SK-N-SH (cell line): Measurements from ENCODE around the gene FFAR2. TPM values are rescaled to one million over a fixed set of nuclear protein-coding genes. Genes with fewer than 3 reads are reported as not detected.
A peak's percentile ranks its signal among the peaks of the same experiment; 100 is the strongest.

Experiments
- CTCF ChIA-PET: fragments of 300-600, 350-600 bp; formaldehyde crosslinking; extraction: SDS; loops from one replicate; lab custom pipeline; 2021; lab: Yijun Ruan, JAX
- POLR2A ChIA-PET: fragments of 350-600 bp; sonication (Branson Sonifier 250); formaldehyde crosslinking; extraction: SDS; loops from one replicate; lab custom pipeline; 2020; ENCODE audit warnings: antibody characterized with exemption, inconsistent platforms; lab: Yijun Ruan, JAX
- DNase-seq: peaks from one replicate; pipeline ENCODE4 v3.0.0; 2012
- H2AFZ ChIP-seq: fragments of 200-600 bp; sonication (generic); 2 replicates; pipeline ENCODE4 v1.8.1; 2016; ENCODE audit warnings: antibody characterized with exemption, mild to moderate bottlenecking, low read depth
- H3F3A ChIP-seq: fragments of 200-600 bp; sonication (generic); replicated peaks from 2 replicates; pipeline ENCODE3; 2016; ENCODE audit warnings: antibody characterized with exemption, mild to moderate bottlenecking; ENCODE audit not compliant: insufficient read depth
- H3K27ac ChIP-seq, 2 experiments: fragments of 200-500 bp in 1 of 2; fragments of 200-600 bp in 1 of 2; sonication (Bioruptor generic) in 1 of 2; sonication (generic), shearing (Covaris generic) in 1 of 2; 2 replicates each; pipeline versions ENCODE4 v1.5.1 to v1.6.1; 2014 to 2016; ENCODE audit warnings: low read depth in 2 of 2, inconsistent platforms in 1 of 2, low read length in 1 of 2, mild to moderate bottlenecking in 1 of 2, mixed read lengths in 1 of 2
- H3K27me3 ChIP-seq: fragments of 200-600 bp; sonication (generic), shearing (Covaris generic); 2 replicates; pipeline ENCODE4 v1.6.1; 2016; ENCODE audit warnings: mixed run types; ENCODE audit not compliant: insufficient read depth
- H3K36me3 ChIP-seq, 2 experiments: fragments of 200-500 bp in 1 of 2; fragments of 200-600 bp in 1 of 2; sonication (Bioruptor generic) in 1 of 2; sonication (generic) in 1 of 2; replicated peaks in 1 of 2; 2 replicates each; pipeline versions ENCODE3 to v1.5.1; 2014 to 2016; ENCODE audit warnings: low read length in 1 of 2, mild to moderate bottlenecking in 1 of 2; ENCODE audit not compliant: insufficient read depth in 2 of 2, control insufficient read depth in 1 of 2
- H3K4me1 ChIP-seq, 2 experiments: fragments of 200-500 bp in 1 of 2; fragments of 200-600 bp in 1 of 2; sonication (Bioruptor generic) in 1 of 2; sonication (generic), shearing (Covaris generic) in 1 of 2; 2 replicates each; pipeline versions ENCODE4 v1.5.1 to v1.6.1; 2014 to 2016; ENCODE audit warnings: low read depth in 1 of 2, low read length in 1 of 2, mixed run types in 1 of 2; ENCODE audit not compliant: insufficient read depth in 2 of 2, control insufficient read depth in 1 of 2
- H3K4me2 ChIP-seq: fragments of 200-600 bp; sonication (generic), shearing (Covaris generic); 2 replicates; pipeline ENCODE4 v1.6.1; 2017; ENCODE audit warnings: mixed run types
- H3K4me3 ChIP-seq, 2 experiments: fragments of 200-500 bp in 1 of 2; fragments of 200-600 bp in 1 of 2; sonication (Bioruptor generic) in 1 of 2; sonication (generic), shearing (Covaris generic) in 1 of 2; 2 replicates each; pipeline versions ENCODE4 v1.5.1 to v1.8.1; 2014 to 2016; ENCODE audit warnings: low read depth in 2 of 2, inconsistent platforms in 1 of 2, low read length in 1 of 2, mild to moderate bottlenecking in 1 of 2, mixed read lengths in 1 of 2, moderate library complexity in 1 of 2
- H3K79me2 ChIP-seq: fragments of 200-600 bp; sonication (generic); 2 replicates; pipeline ENCODE4 v1.8.1; 2017; ENCODE audit warnings: mild to moderate bottlenecking; ENCODE audit not compliant: insufficient read depth
- H3K9ac ChIP-seq: fragments of 200-600 bp; sonication (generic); 2 replicates; pipeline ENCODE4 v1.6.1; 2017; ENCODE audit warnings: mixed run types
- H3K9me2 ChIP-seq: fragments of 200-600 bp; sonication (generic); 2 replicates; pipeline ENCODE4 v1.6.1; 2017; ENCODE audit warnings: mixed run types
- H3K9me3 ChIP-seq: fragments of 200-600 bp; sonication (generic); 2 replicates; pipeline ENCODE4 v1.6.1; 2017; ENCODE audit warnings: mixed run types, mild to moderate bottlenecking, moderate library complexity
- H4K20me1 ChIP-seq: fragments of 200-600 bp; sonication (generic); 2 replicates; pipeline ENCODE4 v1.6.1; 2017; ENCODE audit warnings: mild to moderate bottlenecking, mixed run types; ENCODE audit not compliant: insufficient read depth
- CHD2 ChIP-seq: fragments of 150-350 bp; IDR thresholded peaks from 2 replicates; pipeline ENCODE4 v1.6.1; 2018; ENCODE audit warnings: low read length; ENCODE audit not compliant: partially characterized antibody
- EP300 ChIP-seq, 2 experiments: IDR thresholded peaks; 2 replicates each; pipeline versions ENCODE4 v1.4.0 to v1.6.1; 2012; ENCODE audit warnings: borderline replicate concordance in 1 of 2, low read depth in 1 of 2, low read length in 1 of 2
- FOSL2 ChIP-seq: IDR thresholded peaks from 2 replicates; pipeline ENCODE4 v1.4.0; 2012; ENCODE audit warnings: low read depth, mild to moderate bottlenecking, moderate library complexity, borderline replicate concordance
- FOXM1 ChIP-seq: IDR thresholded peaks from 2 replicates; pipeline ENCODE4 v1.4.0; 2012; ENCODE audit warnings: low read depth, mild to moderate bottlenecking
- MAX ChIP-seq: IDR thresholded peaks from 2 replicates; pipeline ENCODE4 v1.4.0; 2012; ENCODE audit warnings: low read depth
- MEF2A ChIP-seq: IDR thresholded peaks from 2 replicates; pipeline ENCODE4 v1.4.0; 2012; ENCODE audit warnings: low read depth, borderline replicate concordance
- NRF1 ChIP-seq: IDR thresholded peaks from 2 replicates; pipeline ENCODE4 v1.6.1; 2012; ENCODE audit warnings: low read depth, mild to moderate bottlenecking, low read length
- PBX3 ChIP-seq: IDR thresholded peaks from 2 replicates; pipeline ENCODE4; 2012
- RFX5 ChIP-seq: IDR thresholded peaks from 2 replicates; pipeline ENCODE4 v1.6.1; 2012; ENCODE audit warnings: mild to moderate bottlenecking, improper control_type of control experiment, low read length
- SIN3A ChIP-seq: IDR thresholded peaks from 2 replicates; pipeline ENCODE4 v1.6.1; 2012; ENCODE audit warnings: low read depth, mild to moderate bottlenecking, low read length, moderate library complexity, borderline replicate concordance
- TAF1 ChIP-seq: IDR thresholded peaks from 2 replicates; pipeline ENCODE4 v1.6.1; 2012; ENCODE audit warnings: low read depth, mild to moderate bottlenecking, low read length, moderate library complexity, borderline replicate concordance
- WGBS: methylation state at CpG from one replicate; pipeline ENCODE4 v1.1.6; 2017; ENCODE audit warnings: low lambda C conversion rate; 5-methylcytosine and 5-hydroxymethylcytosine counted together
- polyA plus RNA-seq, 3 experiments: library from polyadenylated mRNA; depleted of rRNA; stranded (reverse); fragments of >200 nt; gene quantifications; 2 replicates each; pipeline ENCODE4 v1.2.3, GENCODE V29; 2012
- TF ChIP-seq, protein P1 (sequence below): fragments of 150-350 bp; IDR thresholded peaks from 2 replicates; pipeline ENCODE4 v1.6.1; 2016; ENCODE audit warnings: mild to moderate bottlenecking, low read depth, low read length

The FFAR2 gene
- polyA plus RNA-seq, 1 of the 3 experiments (the other 2 are of a cell fraction) = not detected

DNA sequence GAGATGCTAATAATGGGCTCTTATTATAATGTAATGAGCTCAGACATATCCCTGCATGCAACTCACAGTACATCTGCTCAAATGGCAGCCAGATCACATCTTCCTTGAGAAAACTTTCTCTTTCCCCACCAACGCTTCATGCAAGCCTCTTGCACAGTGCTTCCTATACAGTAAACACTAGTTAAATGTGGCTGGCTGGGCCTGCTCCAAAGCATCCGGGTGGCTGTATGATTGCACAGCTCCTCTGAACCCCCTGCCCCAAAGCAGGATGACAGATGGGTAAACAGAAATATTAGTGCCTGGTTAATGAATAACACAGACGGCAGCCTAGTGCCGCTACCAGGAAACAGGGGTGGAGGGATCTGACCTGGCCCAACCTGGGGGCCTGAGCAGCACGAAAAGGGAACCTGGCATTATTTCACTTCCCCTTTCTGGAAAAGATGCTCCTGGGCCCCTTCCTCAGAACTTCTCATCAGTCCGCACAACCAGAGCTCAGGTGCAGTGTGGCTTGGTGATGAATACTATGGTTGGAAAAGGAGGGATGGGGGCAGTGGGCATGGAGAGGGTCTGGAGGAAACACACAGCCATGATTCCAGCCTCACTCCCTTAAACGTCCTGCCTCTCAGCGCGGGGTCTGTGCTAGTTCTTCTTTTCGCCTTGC is 10.8 kb downstream of the FFAR2 start (continued):
- TF ChIP-seq, protein P1, sequence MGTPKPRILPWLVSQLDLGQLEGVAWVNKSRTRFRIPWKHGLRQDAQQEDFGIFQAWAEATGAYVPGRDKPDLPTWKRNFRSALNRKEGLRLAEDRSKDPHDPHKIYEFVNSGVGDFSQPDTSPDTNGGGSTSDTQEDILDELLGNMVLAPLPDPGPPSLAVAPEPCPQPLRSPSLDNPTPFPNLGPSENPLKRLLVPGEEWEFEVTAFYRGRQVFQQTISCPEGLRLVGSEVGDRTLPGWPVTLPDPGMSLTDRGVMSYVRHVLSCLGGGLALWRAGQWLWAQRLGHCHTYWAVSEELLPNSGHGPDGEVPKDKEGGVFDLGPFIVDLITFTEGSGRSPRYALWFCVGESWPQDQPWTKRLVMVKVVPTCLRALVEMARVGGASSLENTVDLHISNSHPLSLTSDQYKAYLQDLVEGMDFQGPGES = no peak

- Histone ChIP-seq H3K4me3 (no peak overlapping the region), H3K9me2 (no peaks in the 10 kb centered on the region), H3K4me2 (no peak overlapping the region), H3K9me3 (no peaks in the 10 kb centered on the region), H3F3A (no peaks in the 10 kb centered on the region), H3K27ac (no peak overlapping the region), H3K27me3 (peaks cover 29% of the 10 kb centered on the region; the same call in 1 of the 2 replicates), H4K20me1 (no peaks in the 10 kb centered on the region), H2AFZ (no peak overlapping the region), H3K4me1 (peaks cover 0 to 5% of the 10 kb centered on the region in 2 experiments; a peak in 1 of 4 replicates), H3K79me2 (no peaks in the 10 kb centered on the region), H3K9ac (no peak overlapping the region), H3K36me3 (no peaks in the 10 kb centered on the region)
- DNase-seq = peak; percentile 25
- ChIA-PET POLR2A (no interaction called here), CTCF (interaction anchor here (0.6 to 2.4 kb wide), 5 partner anchors 10 to 486 kb away, joined by 3 to 5 read pairs (median 3); partner anchors contain the start of gene FFAR2)
- WGBS = 43% methylated on average over 14 of the region's 14 CpGs
- TF ChIP-seq RFX5 (no peak), SIN3A (no peak), FOSL2 (no peak)
These were observed 11.5 kb downstream of the FFAR2 start for GRCh38 chr19:35459414-35460082.

GRCh38 chr19:35460608-35461007 is 12.6 kb downstream of the FFAR2 start:
- no peak overlapping the region for H3K4me2 ChIP-seq
- no peak for DNase-seq
- H3K27me3 ChIP-seq = peaks cover 28% of the 10 kb centered on the region; the same call in 1 of the 2 replicates
- WGBS = 41% methylated on average over 10 of the region's 10 CpGs
- H4K20me1 ChIP-seq = no peaks in the 10 kb centered on the region
- no peaks in the 10 kb centered on the region for H3K9me2 ChIP-seq
- H3K4me3 ChIP-seq = no peak overlapping the region
- H3K36me3 ChIP-seq = no peaks in the 10 kb centered on the region
- H3K9me3 ChIP-seq = no peaks in the 10 kb centered on the region
- peaks cover 0 to 5% of the 10 kb centered on the region in 2 experiments; a peak in 1 of 4 replicates for H3K4me1 ChIP-seq
- H3K9ac ChIP-seq = no peak overlapping the region
- CTCF ChIA-PET = interaction anchor here (0.6 to 2.4 kb wide), 4 partner anchors 13 to 108 kb away, joined by 3 to 6 read pairs (median 5); partner anchors contain the start of gene FFAR2
- POLR2A ChIA-PET = no interaction called here
- TF ChIP-seq EP300 (IDR thresholded peaks at IDR 0.05; ENCODE audit: borderline replicate concordance in 1 of 2, low read depth in 1 of 2, low read length in 1 of 2) (no peak), CHD2 (no peak), TAF1 (no peak), MEF2A (no peak), FOXM1 (no peak), NRF1 (no peak), PBX3 (no peak), MAX (no peak)
- TF ChIP-seq, protein P1 = no peak
- no peaks in the 10 kb centered on the region for H3K79me2 ChIP-seq
- H2AFZ ChIP-seq = no peak overlapping the region
- no peaks in the 10 kb centered on the region for H3F3A ChIP-seq
- H3K27ac ChIP-seq = no peak overlapping the region
